ENCODE measurements around the gene AHCYL2.

AHCYL2 gene

DNA sequence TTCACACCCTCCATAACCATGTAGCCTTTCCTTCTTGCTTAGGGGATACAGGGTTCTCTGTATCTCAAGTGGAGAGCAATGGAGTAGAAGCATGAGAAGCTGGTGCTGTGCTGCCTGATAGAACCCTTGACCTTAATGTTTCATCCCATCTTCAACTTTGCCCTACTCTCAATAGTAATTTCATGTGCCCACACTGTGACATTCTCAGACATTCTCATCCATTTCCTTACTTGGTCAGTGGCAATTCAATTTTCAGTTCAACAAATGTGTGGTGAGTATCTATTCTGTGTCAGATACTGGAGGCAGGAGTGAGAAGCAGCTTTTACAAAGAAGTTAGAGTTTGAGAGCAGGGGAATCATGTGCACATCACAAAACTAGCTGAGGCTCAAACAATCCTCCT, 225.5 kb downstream of the AHCYL2 start:
- H3K9ac ChIP-seq (ENCODE audit: low read depth, low read length, poor library complexity, severe bottlenecking) = no peak overlapping the region
- no peaks in the 10 kb centered on the region for H3K27me3 ChIP-seq (ENCODE audit: insufficient read depth, low read length, poor library complexity, severe bottlenecking)
- no peaks in the 10 kb centered on the region for H3K9me3 ChIP-seq (ENCODE audit: insufficient read depth, low read depth, low read length)
- no peaks in the 10 kb centered on the region for H3K36me3 ChIP-seq (ENCODE audit: insufficient read depth, low read length)
- H4K20me1 ChIP-seq (ENCODE audit: insufficient read depth, low read length, poor library complexity, severe bottlenecking) = no peaks in the 10 kb centered on the region
- H2AFZ ChIP-seq (ENCODE audit: low read length) = no peak overlapping the region
- TF ChIP-seq EZH2phosphoT487 (IDR thresholded peaks at IDR 0.05; ENCODE audit: borderline replicate concordance) = no peak
- TF ChIP-seq, protein P1, sequence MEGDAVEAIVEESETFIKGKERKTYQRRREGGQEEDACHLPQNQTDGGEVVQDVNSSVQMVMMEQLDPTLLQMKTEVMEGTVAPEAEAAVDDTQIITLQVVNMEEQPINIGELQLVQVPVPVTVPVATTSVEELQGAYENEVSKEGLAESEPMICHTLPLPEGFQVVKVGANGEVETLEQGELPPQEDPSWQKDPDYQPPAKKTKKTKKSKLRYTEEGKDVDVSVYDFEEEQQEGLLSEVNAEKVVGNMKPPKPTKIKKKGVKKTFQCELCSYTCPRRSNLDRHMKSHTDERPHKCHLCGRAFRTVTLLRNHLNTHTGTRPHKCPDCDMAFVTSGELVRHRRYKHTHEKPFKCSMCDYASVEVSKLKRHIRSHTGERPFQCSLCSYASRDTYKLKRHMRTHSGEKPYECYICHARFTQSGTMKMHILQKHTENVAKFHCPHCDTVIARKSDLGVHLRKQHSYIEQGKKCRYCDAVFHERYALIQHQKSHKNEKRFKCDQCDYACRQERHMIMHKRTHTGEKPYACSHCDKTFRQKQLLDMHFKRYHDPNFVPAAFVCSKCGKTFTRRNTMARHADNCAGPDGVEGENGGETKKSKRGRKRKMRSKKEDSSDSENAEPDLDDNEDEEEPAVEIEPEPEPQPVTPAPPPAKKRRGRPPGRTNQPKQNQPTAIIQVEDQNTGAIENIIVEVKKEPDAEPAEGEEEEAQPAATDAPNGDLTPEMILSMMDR (conservative IDR thresholded peaks at IDR 0.05; ENCODE audit: low read length) = no peak
- H3K4me3 ChIP-seq (ENCODE audit: low read length, poor library complexity, severe bottlenecking) = no peak overlapping the region
- no peaks in the 10 kb centered on the region for H3K9me2 ChIP-seq (replicated peaks; ENCODE audit: low read depth, low read length)
- H3F3A ChIP-seq (ENCODE audit: low read depth) = no peaks in the 10 kb centered on the region
- H3K4me2 ChIP-seq (ENCODE audit: low read depth, low read length, poor library complexity, severe bottlenecking) = no peak overlapping the region
- H3K79me2 ChIP-seq (ENCODE audit: insufficient read depth, low read length) = no peaks in the 10 kb centered on the region
- H3K4me1 ChIP-seq (ENCODE audit: insufficient read depth, low read length, poor library complexity, severe bottlenecking) = no peaks in the 10 kb centered on the region

DNA sequence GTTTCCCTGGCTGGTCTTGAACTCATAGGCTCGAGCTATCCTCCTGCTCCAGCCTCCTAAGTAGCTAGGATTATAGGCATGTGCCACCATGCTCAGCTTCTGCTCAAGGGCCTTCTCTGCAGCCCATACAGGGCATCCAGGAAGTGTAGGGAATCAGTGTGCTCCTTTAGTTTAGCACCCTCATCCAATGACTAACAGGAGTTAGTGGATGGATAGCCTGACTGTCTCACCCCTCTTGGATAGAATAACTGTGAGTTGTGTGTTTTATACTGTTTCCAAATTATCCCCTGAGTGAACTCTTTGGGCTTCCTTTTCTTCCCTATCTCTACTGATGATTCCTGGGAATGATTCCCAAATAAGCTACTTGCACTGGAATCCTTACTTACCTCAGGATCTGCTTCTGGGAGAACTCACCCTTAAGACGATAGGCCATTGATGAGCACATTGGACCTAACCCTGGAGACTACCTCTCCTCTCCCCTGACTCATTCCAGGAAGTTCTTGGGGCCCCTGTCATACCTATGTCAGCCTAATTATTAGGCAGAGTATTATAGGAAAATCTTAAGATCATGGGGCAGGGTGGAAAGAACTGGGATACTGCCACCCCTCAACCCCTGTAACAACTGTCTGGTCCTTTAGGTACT, 227.9 kb downstream of the AHCYL2 start:
- Histone ChIP-seq H3K9me3 (ENCODE audit: insufficient read depth, low read depth, low read length) (no peaks in the 10 kb centered on the region), H3K4me2 (ENCODE audit: low read depth, low read length, poor library complexity, severe bottlenecking) (no peak overlapping the region)

GRCh38 chr7:129453510-129454248, 228.8 kb downstream of the AHCYL2 start:
- no peaks in the 10 kb centered on the region for H3K79me2 ChIP-seq (ENCODE audit: insufficient read depth, low read length)
- no peaks in the 10 kb centered on the region for H3F3A ChIP-seq (ENCODE audit: low read depth)
- no peaks in the 10 kb centered on the region for H3K9me3 ChIP-seq (ENCODE audit: insufficient read depth, low read depth, low read length)
- no peaks in the 10 kb centered on the region for H3K27me3 ChIP-seq (ENCODE audit: insufficient read depth, low read length, poor library complexity, severe bottlenecking)
- H3K4me3 ChIP-seq (ENCODE audit: low read length, poor library complexity, severe bottlenecking) = no peak overlapping the region
- no peaks in the 10 kb centered on the region for H4K20me1 ChIP-seq (ENCODE audit: insufficient read depth, low read length, poor library complexity, severe bottlenecking)
- H3K36me3 ChIP-seq (ENCODE audit: insufficient read depth, low read length) = no peaks in the 10 kb centered on the region
- no peak overlapping the region for H3K9ac ChIP-seq (ENCODE audit: low read depth, low read length, poor library complexity, severe bottlenecking)
- H3K9me2 ChIP-seq (replicated peaks; ENCODE audit: low read depth, low read length) = no peaks in the 10 kb centered on the region
- H2AFZ ChIP-seq (ENCODE audit: low read length) = no peak overlapping the region
- H3K4me1 ChIP-seq (ENCODE audit: insufficient read depth, low read length, poor library complexity, severe bottlenecking) = no peaks in the 10 kb centered on the region
- TF ChIP-seq, protein P1 (conservative IDR thresholded peaks at IDR 0.05; ENCODE audit: low read length) = no peak
- no peak for TF ChIP-seq EZH2phosphoT487 (IDR thresholded peaks at IDR 0.05; ENCODE audit: borderline replicate concordance)
- H3K4me2 ChIP-seq (ENCODE audit: low read depth, low read length, poor library complexity, severe bottlenecking) = no peak overlapping the region

More for the DNA sequence above, 227.9 kb downstream of the AHCYL2 start:
- no peaks in the 10 kb centered on the region for H4K20me1 ChIP-seq (ENCODE audit: insufficient read depth, low read length, poor library complexity, severe bottlenecking)
- no peak overlapping the region for H2AFZ ChIP-seq (ENCODE audit: low read length)
- H3K9ac ChIP-seq (ENCODE audit: low read depth, low read length, poor library complexity, severe bottlenecking) = no peak overlapping the region
- TF ChIP-seq EZH2phosphoT487 (IDR thresholded peaks at IDR 0.05; ENCODE audit: borderline replicate concordance) = no peak
- TF ChIP-seq, protein P1 (conservative IDR thresholded peaks at IDR 0.05; ENCODE audit: low read length) = no peak
- no peaks in the 10 kb centered on the region for H3F3A ChIP-seq (ENCODE audit: low read depth)
- no peaks in the 10 kb centered on the region for H3K79me2 ChIP-seq (ENCODE audit: insufficient read depth, low read length)
- H3K9me2 ChIP-seq (replicated peaks; ENCODE audit: low read depth, low read length) = no peaks in the 10 kb centered on the region
- no peaks in the 10 kb centered on the region for H3K27me3 ChIP-seq (ENCODE audit: insufficient read depth, low read length, poor library complexity, severe bottlenecking)
- H3K4me3 ChIP-seq (ENCODE audit: low read length, poor library complexity, severe bottlenecking) = no peak overlapping the region
- no peaks in the 10 kb centered on the region for H3K36me3 ChIP-seq (ENCODE audit: insufficient read depth, low read length)
- no peaks in the 10 kb centered on the region for H3K4me1 ChIP-seq (ENCODE audit: insufficient read depth, low read length, poor library complexity, severe bottlenecking)

Measured in Loucy (cell line).